Endothelial cell of umbilical vein (primary cell): ENCODE data around the gene CLDND1.

Experiments used
- CTCF ChIP-seq, 2 donors: IDR thresholded peaks; 1 replicate in 1 of 2; 2 replicates in 1 of 2; pipeline ENCODE4 v1.5.1; 2011; ENCODE audit warnings: low read length in 2 of 2, mild to moderate bottlenecking in 2 of 2, moderate library complexity in 2 of 2, control low read depth in 1 of 2, inconsistent platforms in 1 of 2, low read depth in 1 of 2; ENCODE audit not compliant: insufficient read depth in 1 of 2; ENCODE audit errors: extremely low read depth in 1 of 2
- EZH2 ChIP-seq: IDR thresholded peaks from 2 replicates; pipeline ENCODE4 v1.6.1; 2012; ENCODE audit warnings: borderline replicate concordance, low read depth, mild to moderate bottlenecking, moderate library complexity, low read length, inconsistent platforms; ENCODE audit not compliant: severe bottlenecking
- FOS ChIP-seq: IDR thresholded peaks from 2 replicates; pipeline ENCODE4 v1.6.1; 2011; ENCODE audit warnings: mild to moderate bottlenecking, low read length, moderate library complexity, borderline replicate concordance; ENCODE audit not compliant: insufficient read depth
- JUN ChIP-seq: IDR thresholded peaks from 2 replicates; pipeline ENCODE4 v1.6.1; 2011; ENCODE audit warnings: borderline replicate concordance, low read depth; ENCODE audit not compliant: insufficient read length, insufficient read depth
- MAX ChIP-seq: IDR thresholded peaks from 2 replicates; pipeline ENCODE4 v1.6.1; 2011; ENCODE audit not compliant: insufficient read depth, insufficient read length
- MYC ChIP-seq: IDR thresholded peaks from one replicate; pipeline ENCODE4 v1.6.1; 2011; ENCODE audit warnings: mild to moderate bottlenecking, low read depth, low read length
- POLR2A ChIP-seq: IDR thresholded peaks from 2 replicates; pipeline ENCODE4 v1.6.1; 2012; ENCODE audit warnings: low read depth, mild to moderate bottlenecking, control low read depth, low read length
- POLR2AphosphoS5 ChIP-seq: IDR thresholded peaks from 2 replicates; pipeline ENCODE4 v1.6.1; 2012; ENCODE audit warnings: low read depth, mild to moderate bottlenecking, control low read depth, low read length, moderate library complexity; ENCODE audit not compliant: insufficient read depth

GRCh38 chr3:98557324-98558010 is 34.8 kb upstream of the CLDND1 start:
- TF ChIP-seq CTCF (IDR thresholded peaks at IDR 0.05; ENCODE audit: extremely low read depth in 1 of 2, insufficient read depth in 1 of 2, low read depth in 1 of 2, low read length in 2 of 2) (no peak), FOS (no peak), POLR2AphosphoS5 (no peak), POLR2A (no peak), JUN (no peak), MAX (no peak), EZH2 (no peak), MYC (no peak)
